CD4-positive, alpha-beta T cell treated with Interleukin-6 for 4 hours (primary cell): ENCODE measurements around the gene QPCT.
"Not testable (repeated sequence)": the region's sequence is repeated elsewhere in the genome, so short reads cannot be mapped to it uniquely, and the experiment has no call there.

Experiments used
- DNase-seq: peaks from one replicate; pipeline ENCODE4 v3.0.0-alpha.2; 2020; ENCODE audit warnings: mixed read lengths

Gene QPCT

GRCh38 chr2:37394796-37395555 lies 50.5 kb downstream of the QPCT start:
- no peak for DNase-seq

DNA sequence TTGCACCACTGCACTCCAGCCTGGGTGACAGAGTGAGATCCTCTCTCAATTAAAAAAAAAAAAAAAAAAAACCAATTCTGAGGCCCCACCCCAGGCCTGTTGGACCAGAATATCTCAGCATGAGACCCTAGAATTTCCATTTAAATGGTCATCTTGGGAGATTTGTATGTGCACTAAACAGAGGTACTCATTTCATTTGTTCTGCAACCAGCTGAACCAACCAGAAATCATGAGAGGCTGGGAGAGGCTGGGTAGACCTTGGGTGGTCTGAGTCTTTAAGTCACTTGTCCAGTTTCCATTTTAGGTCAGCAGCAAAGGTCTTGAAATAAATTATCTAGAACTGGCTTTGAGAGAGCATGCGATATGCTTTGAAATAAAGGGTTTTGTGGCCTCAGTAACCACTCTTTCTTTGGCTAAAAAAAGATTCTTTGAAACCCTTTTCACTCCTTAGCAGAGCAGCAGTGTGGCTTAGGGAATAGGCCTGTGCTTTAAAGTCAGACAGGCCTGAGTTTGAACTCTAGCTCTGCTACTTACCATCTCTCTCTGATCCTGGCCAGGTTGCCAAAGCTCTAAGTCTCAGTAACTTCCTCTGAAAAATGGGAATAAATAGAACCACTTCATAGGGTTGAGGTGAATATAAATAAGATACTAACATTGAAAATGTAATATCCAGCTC lies 52.6 kb downstream of the QPCT start:
- DNase-seq = no peak

GRCh38 chr2:37398990-37399389 lies 54.6 kb downstream of the QPCT start:
- DNase-seq = no peak

DNA sequence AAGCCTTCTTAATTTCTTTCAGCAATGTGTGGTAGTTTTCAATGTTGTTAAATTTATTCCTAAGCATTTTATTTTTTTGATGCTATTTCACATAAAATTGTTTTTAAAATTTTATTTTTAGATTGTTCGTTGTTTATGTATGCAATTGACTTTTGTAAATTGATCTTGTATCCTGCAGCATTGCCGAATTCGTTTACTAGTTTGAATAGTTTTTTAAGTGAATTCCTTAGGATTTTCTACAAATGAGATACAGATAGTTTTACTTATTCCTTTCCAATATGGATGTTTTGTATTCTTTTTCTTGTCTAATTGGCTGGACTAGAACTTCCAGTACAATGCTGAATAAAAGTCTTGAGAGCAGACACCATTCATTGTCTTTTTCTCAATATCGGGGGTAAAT lies 55.6 kb downstream of the QPCT start:
- DNase-seq = no peak

DNA sequence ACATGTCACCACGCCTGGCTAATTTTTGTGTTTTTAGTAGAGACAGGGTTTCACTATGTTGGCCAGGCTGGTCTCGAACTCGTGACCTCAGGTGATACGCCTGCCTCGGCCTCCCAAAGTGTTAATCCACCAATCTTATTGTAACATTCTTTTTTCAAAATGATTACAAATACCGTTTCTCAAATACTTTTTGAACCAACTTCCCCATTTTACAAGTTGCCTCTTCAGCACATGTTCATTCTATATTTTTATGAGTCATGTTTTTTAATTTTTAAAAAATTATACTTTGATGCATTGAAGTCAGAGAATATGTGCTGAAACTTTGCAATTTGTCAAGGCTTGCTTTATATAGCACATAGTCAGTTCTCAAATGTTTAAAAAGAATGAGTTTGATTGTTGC lies 58.2 kb downstream of the QPCT start:
- DNase-seq = no peak

- DNase-seq = no peak
Observed at GRCh38 chr2:37405781-37406180, 61.4 kb downstream of the QPCT start.

DNA sequence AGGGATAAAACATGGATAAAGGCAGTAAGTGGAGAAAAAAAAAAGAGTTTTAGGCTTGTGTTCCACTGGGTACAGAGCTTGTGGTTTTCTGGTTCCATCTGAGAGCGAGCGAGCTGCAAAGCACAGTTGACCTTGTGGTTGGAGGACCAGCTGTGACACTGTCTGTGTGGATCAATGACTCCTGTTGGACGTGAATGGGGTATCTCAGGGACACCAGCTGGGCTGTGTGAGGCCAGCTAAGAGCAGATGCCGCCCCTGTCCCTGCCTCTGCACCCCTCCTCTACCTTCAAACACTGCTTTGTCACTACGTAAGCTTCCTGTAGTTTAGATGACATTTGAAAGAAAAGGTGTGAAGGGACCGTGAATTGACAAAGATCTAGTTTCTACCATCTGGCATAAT lies 67.8 kb downstream of the QPCT start:
- DNase-seq = no peak

DNA sequence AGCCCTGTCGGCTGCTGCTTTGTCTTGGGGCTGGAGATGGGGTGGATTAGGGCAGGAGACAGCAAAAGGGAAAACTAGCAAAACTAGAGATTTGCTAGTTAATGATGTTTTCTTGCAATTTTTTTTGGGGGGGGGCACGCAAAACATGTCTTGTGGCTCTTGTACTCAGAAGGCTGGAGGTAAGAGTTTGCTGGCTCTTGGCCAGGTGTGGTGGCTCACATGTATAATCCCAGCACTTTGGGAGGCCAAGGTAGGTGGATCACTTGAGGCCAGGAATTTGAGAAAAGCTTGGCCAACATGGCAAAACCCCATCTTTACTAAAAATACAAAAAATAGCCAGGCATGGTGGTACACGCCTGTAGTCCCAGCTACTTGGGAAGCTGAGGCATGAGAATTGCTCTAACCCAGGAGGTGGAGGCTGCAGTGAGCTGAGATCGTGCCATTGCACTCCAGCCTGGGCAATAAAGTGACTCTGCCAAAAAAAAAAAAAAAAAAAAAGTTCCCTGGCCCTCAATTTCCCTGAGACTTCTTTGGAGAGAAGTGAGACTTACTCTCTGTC lies 69.6 kb downstream of the QPCT start:
- not testable (repeated sequence) for DNase-seq

DNA sequence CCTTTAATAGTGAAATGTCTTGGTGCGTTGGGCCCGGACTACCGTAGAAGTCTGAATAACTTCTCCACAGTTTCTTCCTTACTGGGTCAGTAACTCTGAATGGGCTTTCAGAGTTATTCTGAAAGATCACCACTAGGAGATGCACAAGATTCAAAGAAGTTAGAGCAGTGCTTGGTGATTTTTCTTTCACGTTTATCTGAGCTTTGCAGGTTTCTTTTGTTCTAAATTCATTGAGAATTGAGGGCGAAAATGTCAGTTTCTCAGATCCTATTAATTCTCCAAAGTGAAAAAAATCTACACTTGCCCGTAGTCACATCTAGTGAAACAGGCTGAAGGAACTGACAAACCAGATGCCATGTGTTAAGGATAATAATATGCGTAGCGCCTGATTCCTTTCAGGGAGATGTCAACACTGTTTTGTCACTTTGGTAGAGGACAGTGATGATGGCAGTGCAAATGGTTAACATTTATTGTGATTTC lies 70.1 kb downstream of the QPCT start:
- DNase-seq = no peak

- DNase-seq = no peak
Observed at GRCh38 chr2:37415128-37415820, 70.8 kb downstream of the QPCT start.

- no peak for DNase-seq
Observed at GRCh38 chr2:37417321-37417720, 72.9 kb downstream of the QPCT start.

DNA sequence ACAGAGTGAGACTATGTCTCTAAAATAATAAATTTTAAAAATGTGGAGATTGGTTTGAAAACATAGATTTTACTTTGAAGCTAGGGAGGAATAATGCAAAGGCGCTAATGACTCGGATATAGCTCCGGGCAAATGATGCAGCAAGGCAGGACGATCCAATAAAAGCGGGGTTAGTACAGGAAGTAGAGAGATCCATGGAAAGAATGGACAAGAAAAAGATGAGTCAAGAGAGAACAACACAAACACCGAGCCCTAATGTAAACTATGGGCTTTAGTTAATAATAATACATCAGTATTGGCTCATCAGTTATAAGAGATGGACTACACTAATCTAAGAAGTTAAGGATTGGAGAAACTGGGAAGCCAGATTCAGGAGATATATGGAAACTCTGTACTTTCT lies 74.5 kb downstream of the QPCT start:
- no peak for DNase-seq

DNA sequence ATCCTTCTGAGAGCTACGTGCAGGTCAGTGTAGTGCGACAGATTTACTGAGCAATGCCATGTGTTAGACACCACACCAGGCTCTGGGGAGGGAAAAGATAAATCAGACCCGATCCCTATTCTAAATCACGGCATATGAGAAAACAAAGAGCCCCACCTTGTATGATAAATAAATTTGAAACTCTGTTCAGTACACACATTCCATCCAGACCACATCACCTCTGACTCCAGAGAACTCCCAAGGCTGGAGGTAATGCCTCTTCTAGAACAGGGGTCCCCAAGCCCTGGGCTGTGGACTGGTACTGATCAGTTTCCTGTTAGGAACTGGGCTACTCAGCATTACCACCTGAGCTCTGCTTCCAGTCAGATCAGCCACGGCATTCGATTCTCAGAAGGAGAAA lies 77.3 kb downstream of the QPCT start:
- DNase-seq = no peak

GRCh38 chr2:37422816-37423215 lies 78.4 kb downstream of the QPCT start:
- DNase-seq = no peak
